ENCODE measurements around the gene RAB33B. TPM values are rescaled to one million over a fixed set of nuclear protein-coding genes. Genes with fewer than 3 reads are reported as not detected.

RAB33B gene
- total RNA-seq, 1 experiment from 2014 or later, result 4.5 TPM

- no peaks in the 10 kb centered on the region for H3K4me1 ChIP-seq (ENCODE audit: control insufficient read depth, insufficient read depth, low read length)
- H3K4me3 ChIP-seq (ENCODE audit: low read depth in 2 of 2, low read length in 2 of 2), result no peak overlapping the region
- POLR2A ChIA-PET, result no interaction called here
- intact Hi-C loops (cut with micrococcal nuclease; ENCODE audit: unreplicated experiment), result no loop called here
- in situ Hi-C loops (cut with HindIII; ENCODE audit: low pct_unique_long_range_greater_than_20kb, low sequenced_read_pairs), result no loop called here
- ATAC-seq, result no peak
- no TSS peak for BruUV-seq (replicated peaks)
- no peak for TF ChIP-seq SIN3A (IDR thresholded peaks at IDR 0.05; ENCODE audit: borderline replicate concordance, insufficient read depth, low read depth, low read length)
- TF ChIP-seq TCF7L2 (IDR thresholded peaks at IDR 0.05; ENCODE audit: low read depth, low read length), result no peak
- no peak for TF ChIP-seq POLR2AphosphoS5 (IDR thresholded peaks at IDR 0.05; ENCODE audit: low read depth, low read length)
- no peak for TF ChIP-seq REST (IDR thresholded peaks at IDR 0.05; ENCODE audit: insufficient read depth in 1 of 2, low read depth in 2 of 2, low read length in 1 of 2)
- no peak for TF ChIP-seq CTCF (IDR thresholded peaks at IDR 0.05)
- DNase-seq (ENCODE audit: low read depth, low spot score), result no peak
- no peaks in the 10 kb centered on the region for H3K27me3 ChIP-seq (ENCODE audit: control insufficient read depth, insufficient read depth, low read length)
- H3K36me3 ChIP-seq (ENCODE audit: control insufficient read depth, insufficient read depth, low read length), result no peaks in the 10 kb centered on the region
- H3K27ac ChIP-seq (ENCODE audit: low read length), result no peak overlapping the region
- peaks cover 6% of the 10 kb centered on the region; the same call in 1 of the 2 replicates for H3K9me3 ChIP-seq (ENCODE audit: control insufficient read depth, insufficient read depth, low read depth, low read length)
- CTCF ChIA-PET, result no interaction called here
Observed at GRCh38 chr4:139470997-139471665, 17.2 kb downstream of the RAB33B start.

GRCh38 chr4:139472852-139473251 lies 18.9 kb downstream of the RAB33B start:
- H3K9me3 ChIP-seq (ENCODE audit: control insufficient read depth, insufficient read depth, low read depth, low read length), result peaks cover 6% of the 10 kb centered on the region; the same call in 1 of the 2 replicates
- POLR2A ChIA-PET, result no interaction called here
- no peaks in the 10 kb centered on the region for H3K27me3 ChIP-seq (ENCODE audit: control insufficient read depth, insufficient read depth, low read length)
- TF ChIP-seq TCF7L2 (IDR thresholded peaks at IDR 0.05; ENCODE audit: low read depth, low read length) (no peak), SIN3A (IDR thresholded peaks at IDR 0.05; ENCODE audit: borderline replicate concordance, insufficient read depth, low read depth, low read length) (no peak), CTCF (IDR thresholded peaks at IDR 0.05) (no peak), REST (IDR thresholded peaks at IDR 0.05; ENCODE audit: insufficient read depth in 1 of 2, low read depth in 2 of 2, low read length in 1 of 2) (no peak), POLR2AphosphoS5 (IDR thresholded peaks at IDR 0.05; ENCODE audit: low read depth, low read length) (no peak)
- H3K36me3 ChIP-seq (ENCODE audit: control insufficient read depth, insufficient read depth, low read length), result no peaks in the 10 kb centered on the region
- no peak overlapping the region for H3K4me3 ChIP-seq (ENCODE audit: low read depth in 2 of 2, low read length in 2 of 2)
- H3K27ac ChIP-seq (ENCODE audit: low read length), result no peak overlapping the region
- in situ Hi-C loops (cut with HindIII; ENCODE audit: low pct_unique_long_range_greater_than_20kb, low sequenced_read_pairs) (no loop called here), intact Hi-C loops (cut with micrococcal nuclease; ENCODE audit: unreplicated experiment) (no loop called here)
- no TSS peak for BruUV-seq (replicated peaks)
- H3K4me1 ChIP-seq (ENCODE audit: control insufficient read depth, insufficient read depth, low read length), result no peaks in the 10 kb centered on the region
- ATAC-seq (no peak), DNase-seq (ENCODE audit: low read depth, low spot score) (no peak)
- CTCF ChIA-PET, result no interaction called here

Measured in Panc1 (cell line).